B cell (primary cell): Measurements from ENCODE around the gene TYSND1. TPM values are rescaled to one million over a fixed set of nuclear protein-coding genes. Genes with fewer than 3 reads are reported as not detected.

ENCODE experiments used
- ATAC-seq: fragments of 200-7000 bp; cut with Tn5 transposase; one replicate; pipeline ENCODE4 v1.10.0; 2021; ENCODE audit warnings: low read depth, mild to moderate bottlenecking, moderate number of reproducible peaks, moderate library complexity
- CTCF ChIA-PET: fragments of 350-600 bp; sonication (Branson Sonifier 250); formaldehyde crosslinking; loops from one replicate; lab custom pipeline; 2021; ENCODE audit warnings: antibody characterized with exemption, inconsistent platforms; lab: Charles Lee
- POLR2A ChIA-PET: fragments of 350-600 bp; sonication (Branson Sonifier 250); formaldehyde crosslinking; loops from one replicate; lab custom pipeline; 2021; ENCODE audit warnings: antibody characterized with exemption; lab: Charles Lee
- DNase-seq: peaks from one replicate; pipeline ENCODE4 v3.0.0; 2013
- H2AFZ ChIP-seq: 2 replicates; pipeline ENCODE4 v1.6.1; 2012; ENCODE audit warnings: mild to moderate bottlenecking, low read depth, low read length; ENCODE audit not compliant: insufficient read depth, poor library complexity, severe bottlenecking
- H3K27ac ChIP-seq, 2 donors: 1 replicate in 1 of 2; 2 replicates in 1 of 2; pipeline ENCODE4 v1.5.1; 2012 to 2013; ENCODE audit warnings: low read length in 2 of 2, mild to moderate bottlenecking in 2 of 2, moderate library complexity in 1 of 2
- H3K27me3 ChIP-seq, 4 experiments: fragments of 200-600 bp in 1 of 4; sonication (generic) in 1 of 4; replicated peaks in 1 of 4; 1 replicate in 2 of 4; 2 replicates in 2 of 4; pipeline versions ENCODE4 v1.6.1 to v1.7.0; 2013 to 2016; ENCODE audit warnings: low read length in 3 of 4, mild to moderate bottlenecking in 2 of 4, mixed read lengths in 1 of 4, moderate library complexity in 1 of 4; ENCODE audit not compliant: insufficient read depth in 4 of 4, control insufficient read depth in 3 of 4; ENCODE audit errors: control extremely low read depth in 1 of 4
- H3K36me3 ChIP-seq, 2 experiments: replicated peaks in 1 of 2; 1 replicate in 1 of 2; 2 replicates in 1 of 2; pipeline versions ENCODE4 v1.6.1 to v1.7.1; 2013; ENCODE audit warnings: low read length in 1 of 2; ENCODE audit not compliant: insufficient read depth in 2 of 2, control insufficient read depth in 1 of 2; ENCODE audit errors: control extremely low read depth in 1 of 2, extremely low read depth in 1 of 2
- H3K4me1 ChIP-seq, 2 donors: fragments of 200-600 bp in 1 of 2; sonication (generic) in 1 of 2; 1 replicate in 1 of 2; 2 replicates in 1 of 2; pipeline versions ENCODE4 v1.5.1 to v1.6.1; 2013 to 2017; ENCODE audit warnings: low read length in 2 of 2; ENCODE audit not compliant: control insufficient read depth in 2 of 2, insufficient read depth in 2 of 2
- H3K4me2 ChIP-seq: replicated peaks from 2 replicates; pipeline ENCODE3; 2012; ENCODE audit warnings: mild to moderate bottlenecking, low read depth, low read length; ENCODE audit not compliant: poor library complexity, severe bottlenecking
- H3K4me3 ChIP-seq, 5 experiments: fragments of 200-600 bp in 1 of 5; sonication (generic) in 1 of 5; 1 replicate in 3 of 5; 2 replicates in 2 of 5; pipeline versions ENCODE4 v1.5.1 to v1.7.0; 2011 to 2016; ENCODE audit warnings: low read length in 4 of 5, mild to moderate bottlenecking in 4 of 5, low read depth in 2 of 5, control low read depth in 1 of 5, moderate library complexity in 1 of 5; ENCODE audit not compliant: insufficient read depth in 1 of 5; ENCODE audit errors: control extremely low read depth in 1 of 5, extremely low read depth in 1 of 5
- H3K79me2 ChIP-seq: fragments of 200-600 bp; sonication (generic); one replicate; pipeline ENCODE4 v1.6.0; 2016; ENCODE audit warnings: low read length; ENCODE audit not compliant: control insufficient read depth, insufficient read depth
- H3K9ac ChIP-seq: fragments of 200-600 bp; sonication (generic); 2 replicates; pipeline ENCODE4 v1.6.1; 2017; ENCODE audit warnings: mild to moderate bottlenecking, low read length, moderate library complexity
- H3K9me3 ChIP-seq, 3 donors: one replicate each; pipeline versions ENCODE4 v1.6.1 to v1.7.1; 2013; ENCODE audit warnings: low read length in 2 of 3; ENCODE audit not compliant: control insufficient read depth in 2 of 3, insufficient read depth in 1 of 3; ENCODE audit errors: control extremely low read depth in 1 of 3
- H4K20me1 ChIP-seq: 2 replicates; pipeline ENCODE4 v1.6.0; 2012; ENCODE audit warnings: mild to moderate bottlenecking, low read length; ENCODE audit not compliant: insufficient read depth, control insufficient read depth, poor library complexity, severe bottlenecking
- H3K27ac Mint-ChIP-seq: one replicate; pipeline ENCODE4 v1.8.0; 2021; ENCODE audit warnings: mixed read lengths
- H3K27me3 Mint-ChIP-seq: one replicate; pipeline ENCODE4 v1.8.0; 2021; ENCODE audit warnings: mixed read lengths
- H3K4me1 Mint-ChIP-seq: one replicate; pipeline ENCODE4 v1.8.0; 2021; ENCODE audit warnings: mixed read lengths
- H3K4me3 Mint-ChIP-seq: one replicate; pipeline ENCODE4 v1.8.0; 2021; ENCODE audit warnings: mixed read lengths
- H3K9me3 Mint-ChIP-seq: one replicate; pipeline ENCODE4 v1.8.0; 2022; ENCODE audit warnings: mixed read lengths; ENCODE audit not compliant: insufficient read depth
- CTCF ChIP-seq: fragments of 200-600 bp; IDR thresholded peaks from one replicate; pipeline ENCODE4 v1.8.0; 2022; ENCODE audit warnings: antibody characterized with exemption, mild to moderate bottlenecking
- EZH2 ChIP-seq: IDR thresholded peaks from 2 replicates; pipeline ENCODE4 v1.6.1; 2012; ENCODE audit warnings: borderline replicate concordance, low read depth, mild to moderate bottlenecking, moderate library complexity, low read length; ENCODE audit not compliant: insufficient read depth, poor library complexity, severe bottlenecking
- WGBS: methylation state at CpG from one replicate; pipeline ENCODE4 v1.1.5; 2013; ENCODE audit warnings: missing lambda C conversion rate; ENCODE audit not compliant: insufficient coverage; 5-methylcytosine and 5-hydroxymethylcytosine counted together
- intact Hi-C: fragments of 100-400 bp; cut with micrococcal nuclease; formaldehyde crosslinking; loops from one replicate; pipeline ENCODE4 v1.10.0; 2022
- polyA plus RNA-seq: library from polyadenylated mRNA; depleted of rRNA; stranded (reverse); fragments of >200 nt; gene quantifications from 2 replicates; pipeline ENCODE4 v1.2.3, GENCODE V29; 2012
- total RNA-seq, 2 donors: library from RNA; stranded (reverse); fragments of 120-200 nt in 1 of 2; gene quantifications; 1 replicate in 1 of 2; 2 replicates in 1 of 2; pipeline versions ENCODE4 v1.2.3 to v1.2.4, GENCODE V29; 2013 to 2022

The TYSND1 gene
- total and polyA plus RNA-seq, 2 donors (not counting 1 experiment from before 2014, with no cell fraction given) = 28.0 to 34.1 TPM

DNA sequence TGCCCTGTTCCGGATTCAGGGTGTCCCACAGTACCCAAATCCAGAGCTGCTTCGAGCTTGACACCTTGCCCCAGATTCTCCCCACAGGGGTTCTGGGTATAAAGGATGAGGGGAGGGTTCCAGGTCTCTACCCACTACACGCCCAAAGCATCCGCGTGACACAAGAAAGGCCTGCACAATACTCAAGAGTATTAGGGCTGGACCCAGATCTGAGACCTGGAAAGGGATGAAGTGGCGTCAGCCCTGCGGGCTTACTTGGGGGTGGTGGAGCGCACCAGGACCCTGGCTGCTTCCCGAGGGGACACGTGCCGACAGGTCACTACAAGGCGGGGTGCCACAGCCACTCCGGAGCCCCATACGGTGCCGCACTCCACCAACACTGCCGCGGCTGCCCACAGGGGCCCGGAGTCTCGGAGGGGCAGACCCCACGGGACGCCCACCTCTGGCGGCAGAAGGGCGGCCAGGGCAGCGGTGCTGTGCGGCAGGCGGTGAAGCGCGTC is 1.3 kb downstream of the TYSND1 start:
- Histone ChIP-seq H3K27me3 (no peaks in the 10 kb centered on the region), H3K9me3 (no peaks in the 10 kb centered on the region), H3K4me2 (peak overlapping the region; percentile 89), H4K20me1 (peaks cover 31% of the 10 kb centered on the region), H3K79me2 (peaks cover 42% of the 10 kb centered on the region), H3K36me3 (peaks cover 0 to 11% of the 10 kb centered on the region in 2 experiments), H3K9ac (peak overlapping the region; percentile 78), H3K4me1 (peaks cover 14 to 22% of the 10 kb centered on the region in 2 donors), H3K4me3 (peak overlapping the region; percentile 2 to 91 (median 81)), H2AFZ (peak overlapping the region; percentile 91), H3K27ac (peak overlapping the region; percentile 74 to 84)
- ChIA-PET CTCF (interaction anchor here (0.7 to 6.4 kb wide), 10 partner anchors 8 to 217 kb away, joined by 3 to 131 read pairs (median 5); partner anchors contain the start of genes PPA1 and SAR1A), POLR2A (interaction anchor here (0.9 to 2.8 kb wide), 4 partner anchors 11 to 87 kb away, joined by 6 to 35 read pairs (median 7); partner anchors contain the start of gene SAR1A)
- 1% methylated on average over 24 of the region's 28 CpGs for WGBS
- Mint-ChIP-seq H3K4me3 (peak overlapping the region; percentile 96), H3K27me3 (no peaks in the 10 kb centered on the region), H3K27ac (peak overlapping the region; percentile 88), H3K4me1 (peaks cover 38% of the 10 kb centered on the region), H3K9me3 (no peaks in the 10 kb centered on the region)
- ATAC-seq (no peak), DNase-seq (no peak)
- TF ChIP-seq EZH2 (no peak), CTCF (no peak)
- intact Hi-C loops = loop anchor here (1.0 to 10.0 kb wide), 7 partner anchors 13 to 1813 kb away; partner anchors contain the start of genes AIFM2, HNRNPH3, PBLD and SGPL1
